ENCODE measurements around the gene PLCH2.

PLCH2 gene

GRCh38 chr1:2516124-2516523 is 40.0 kb downstream of the PLCH2 start:
- TF ChIP-seq CTCF (IDR thresholded peaks at IDR 0.05; ENCODE audit: insufficient read depth, low read length, poor library complexity, severe bottlenecking) = no peak
- H3K36me3 ChIP-seq (ENCODE audit: control insufficient read depth, insufficient read depth, low read length) = peaks cover 58% of the 10 kb centered on the region

GRCh38 chr1:2516946-2517345 is 40.9 kb downstream of the PLCH2 start:
- Histone ChIP-seq H3K4me3 (replicated peaks; ENCODE audit: low read depth, low read length) (no peak overlapping the region), H3K27me3 (replicated peaks; ENCODE audit: control insufficient read depth, insufficient read depth, low read length) (no peaks in the 10 kb centered on the region), H3K36me3 (ENCODE audit: control insufficient read depth, insufficient read depth, low read length) (peaks cover 55% of the 10 kb centered on the region)
- DNase-seq (ENCODE audit: extremely low read depth, insufficient read length) = no peak
- no peak for TF ChIP-seq CTCF (IDR thresholded peaks at IDR 0.05; ENCODE audit: insufficient read depth, low read length, poor library complexity, severe bottlenecking)

More at GRCh38 chr1:2516124-2516523, 40.0 kb downstream of the PLCH2 start:
- Histone ChIP-seq H3K4me3 (replicated peaks; ENCODE audit: low read depth, low read length) (no peak overlapping the region), H3K27me3 (replicated peaks; ENCODE audit: control insufficient read depth, insufficient read depth, low read length) (no peaks in the 10 kb centered on the region)
- no peak for DNase-seq (ENCODE audit: extremely low read depth, insufficient read length)

GRCh38 chr1:2517966-2518365 is 41.9 kb downstream of the PLCH2 start:
- no peaks in the 10 kb centered on the region for H3K27me3 ChIP-seq (replicated peaks; ENCODE audit: control insufficient read depth, insufficient read depth, low read length)
- DNase-seq (ENCODE audit: extremely low read depth, insufficient read length) = no peak
- H3K36me3 ChIP-seq (ENCODE audit: control insufficient read depth, insufficient read depth, low read length) = peaks cover 50% of the 10 kb centered on the region
- no peak for TF ChIP-seq CTCF (IDR thresholded peaks at IDR 0.05; ENCODE audit: insufficient read depth, low read length, poor library complexity, severe bottlenecking)
- H3K4me3 ChIP-seq (replicated peaks; ENCODE audit: low read depth, low read length) = no peak overlapping the region

DNA sequence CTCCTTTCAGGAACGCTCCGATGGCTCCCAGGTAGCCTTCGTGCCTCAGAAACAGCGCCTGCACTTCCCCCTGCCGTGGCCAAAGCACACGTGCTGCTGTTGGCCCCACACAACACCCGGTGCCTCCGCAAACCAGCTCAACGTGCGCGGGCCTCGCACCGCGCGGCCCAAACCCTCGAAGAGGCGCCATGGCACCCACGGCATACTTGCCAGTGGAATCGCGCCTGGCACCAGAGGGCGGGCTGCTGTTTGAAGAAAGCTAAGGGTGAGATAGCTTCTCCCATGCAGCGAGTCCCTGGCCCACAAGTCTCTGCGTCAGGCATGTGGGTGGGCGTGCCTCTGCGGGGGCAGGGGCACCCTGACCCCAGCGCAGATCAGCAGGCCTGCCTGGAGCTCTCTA is 42.4 kb downstream of the PLCH2 start:
- no peaks in the 10 kb centered on the region for H3K27me3 ChIP-seq (replicated peaks; ENCODE audit: control insufficient read depth, insufficient read depth, low read length)
- no peak for TF ChIP-seq CTCF (IDR thresholded peaks at IDR 0.05; ENCODE audit: insufficient read depth, low read length, poor library complexity, severe bottlenecking)
- peaks cover 45% of the 10 kb centered on the region for H3K36me3 ChIP-seq (ENCODE audit: control insufficient read depth, insufficient read depth, low read length)
- DNase-seq (ENCODE audit: extremely low read depth, insufficient read length) = no peak
- no peak overlapping the region for H3K4me3 ChIP-seq (replicated peaks; ENCODE audit: low read depth, low read length)

DNA sequence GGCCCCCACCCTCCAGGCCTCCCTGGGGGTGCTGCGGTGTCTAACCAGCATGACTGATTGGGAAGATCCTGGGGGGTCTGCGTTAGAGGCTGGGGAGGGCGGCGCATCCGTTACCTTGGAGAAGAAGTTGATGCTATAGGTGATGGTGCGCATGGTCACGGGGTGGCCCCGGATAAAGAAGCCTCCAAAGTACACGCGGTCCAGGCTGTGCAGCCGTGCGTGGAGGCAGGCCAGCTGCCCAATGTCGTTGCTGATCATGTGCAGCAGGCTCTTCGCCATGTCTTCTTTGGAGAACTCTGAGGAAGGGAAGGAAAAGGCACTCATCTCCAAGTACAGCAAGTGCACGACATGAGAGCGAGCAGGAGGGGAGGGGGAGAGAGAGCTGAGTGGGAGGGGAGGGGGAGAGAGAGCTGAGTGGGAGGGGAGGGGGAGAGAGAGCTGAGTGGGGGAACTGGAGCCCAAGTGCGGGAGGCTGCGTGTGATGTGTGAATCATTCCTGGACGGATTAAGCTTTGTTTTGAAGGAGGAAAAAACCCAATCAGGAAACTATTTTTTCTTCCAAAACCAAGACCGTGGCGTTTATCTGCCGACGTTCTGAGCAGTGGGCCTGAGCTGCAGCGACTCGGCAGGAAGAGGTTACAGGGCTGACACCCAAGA is 43.1 kb downstream of the PLCH2 start:
- DNase-seq (ENCODE audit: extremely low read depth, insufficient read length) = no peak
- TF ChIP-seq CTCF (IDR thresholded peaks at IDR 0.05; ENCODE audit: insufficient read depth, low read length, poor library complexity, severe bottlenecking) = no peak
- H3K4me3 ChIP-seq (replicated peaks; ENCODE audit: low read depth, low read length) = no peak overlapping the region
- no peaks in the 10 kb centered on the region for H3K27me3 ChIP-seq (replicated peaks; ENCODE audit: control insufficient read depth, insufficient read depth, low read length)
- peaks cover 41% of the 10 kb centered on the region for H3K36me3 ChIP-seq (ENCODE audit: control insufficient read depth, insufficient read depth, low read length)

DNA sequence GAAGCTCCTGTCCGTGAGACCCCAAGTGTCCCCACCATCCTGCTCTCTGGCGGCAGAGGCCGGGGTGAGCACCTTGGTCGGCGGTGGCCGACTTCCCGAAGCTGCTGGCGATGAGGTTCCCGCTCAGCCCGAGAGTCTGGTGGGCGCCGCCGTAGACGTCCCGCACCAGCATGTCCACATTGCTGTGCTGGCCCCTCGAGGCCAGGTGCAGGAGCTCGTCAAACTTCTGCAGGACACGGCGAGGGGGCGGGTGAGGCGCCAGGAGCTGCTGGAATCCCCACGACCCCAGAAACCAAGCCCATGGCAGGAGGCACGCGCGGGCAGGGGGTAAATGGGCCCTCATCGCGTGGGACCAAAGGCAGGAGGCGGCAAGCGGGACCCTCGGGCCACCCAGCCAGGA is 43.6 kb downstream of the PLCH2 start:
- Histone ChIP-seq H3K27me3 (replicated peaks; ENCODE audit: control insufficient read depth, insufficient read depth, low read length) (no peaks in the 10 kb centered on the region), H3K36me3 (ENCODE audit: control insufficient read depth, insufficient read depth, low read length) (peaks cover 40% of the 10 kb centered on the region), H3K4me3 (replicated peaks; ENCODE audit: low read depth, low read length) (no peak overlapping the region)
- no peak for TF ChIP-seq CTCF (IDR thresholded peaks at IDR 0.05; ENCODE audit: insufficient read depth, low read length, poor library complexity, severe bottlenecking)
- DNase-seq (ENCODE audit: extremely low read depth, insufficient read length) = no peak
